Esophagus squamous epithelium (tissue), 4 donors: Measurements from ENCODE around the gene KLHL14.

ENCODE experiments used
- POLR2A ChIP-seq, 4 donors: fragments of 450-650 bp; IDR thresholded peaks; one replicate each; pipeline ENCODE4 v1.6.1; 2017; ENCODE audit warnings: antibody characterized with exemption in 4 of 4, mild to moderate bottlenecking in 4 of 4, moderate library complexity in 3 of 4
- TF ChIP-seq, protein P1 (sequence below), 6 experiments: fragments of 450-650 bp in 4 of 6; fragments of 200-600 bp in 2 of 6; sonication (generic) in 2 of 6; IDR thresholded peaks; one replicate each; pipeline ENCODE4 v1.5.1; 2016 to 2019; ENCODE audit warnings: antibody characterized with exemption in 6 of 6, mild to moderate bottlenecking in 4 of 6, moderate library complexity in 4 of 6

DNA sequence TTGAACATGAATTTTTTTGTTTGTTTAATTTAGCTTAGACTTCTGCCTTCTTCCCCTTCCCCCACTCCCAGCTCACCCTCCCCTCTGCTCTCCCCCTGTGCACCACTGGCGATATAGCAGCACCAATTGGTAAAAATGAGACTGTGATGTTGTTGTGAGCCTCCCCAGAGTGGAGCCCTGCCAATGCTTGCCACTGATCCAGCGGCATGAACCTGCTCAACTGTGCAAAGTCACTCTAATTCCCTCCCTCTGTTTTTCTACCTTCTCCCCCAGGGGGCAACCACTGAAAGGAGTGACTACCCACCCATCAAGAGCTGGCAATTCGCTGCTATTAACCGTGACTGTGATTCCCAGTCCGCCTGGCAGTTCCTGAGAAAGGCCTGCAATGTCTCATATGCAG lies 30.2 kb downstream of the KLHL14 start:
- TF ChIP-seq POLR2A (IDR thresholded peaks at IDR 0.05) = no peak
- TF ChIP-seq, protein P1, sequence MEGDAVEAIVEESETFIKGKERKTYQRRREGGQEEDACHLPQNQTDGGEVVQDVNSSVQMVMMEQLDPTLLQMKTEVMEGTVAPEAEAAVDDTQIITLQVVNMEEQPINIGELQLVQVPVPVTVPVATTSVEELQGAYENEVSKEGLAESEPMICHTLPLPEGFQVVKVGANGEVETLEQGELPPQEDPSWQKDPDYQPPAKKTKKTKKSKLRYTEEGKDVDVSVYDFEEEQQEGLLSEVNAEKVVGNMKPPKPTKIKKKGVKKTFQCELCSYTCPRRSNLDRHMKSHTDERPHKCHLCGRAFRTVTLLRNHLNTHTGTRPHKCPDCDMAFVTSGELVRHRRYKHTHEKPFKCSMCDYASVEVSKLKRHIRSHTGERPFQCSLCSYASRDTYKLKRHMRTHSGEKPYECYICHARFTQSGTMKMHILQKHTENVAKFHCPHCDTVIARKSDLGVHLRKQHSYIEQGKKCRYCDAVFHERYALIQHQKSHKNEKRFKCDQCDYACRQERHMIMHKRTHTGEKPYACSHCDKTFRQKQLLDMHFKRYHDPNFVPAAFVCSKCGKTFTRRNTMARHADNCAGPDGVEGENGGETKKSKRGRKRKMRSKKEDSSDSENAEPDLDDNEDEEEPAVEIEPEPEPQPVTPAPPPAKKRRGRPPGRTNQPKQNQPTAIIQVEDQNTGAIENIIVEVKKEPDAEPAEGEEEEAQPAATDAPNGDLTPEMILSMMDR (IDR thresholded peaks at IDR 0.05) = no peak
